Panc1 (cell line): ENCODE results near the gene LRRC56. TPM values are rescaled to one million over a fixed set of nuclear protein-coding genes. Genes with fewer than 3 reads are reported as not detected.

Experiments used
- ATAC-seq: fragments of 200-7000 bp; cut with Tn5 transposase; 2 replicates; pipeline ENCODE4 v1.9.1; 2020; ENCODE audit warnings: mild to moderate bottlenecking, moderate library complexity
- BruUV-seq: library from RNA; stranded (reverse); fragments of 400-500 nt; replicated peaks from 2 replicates; lab custom pipeline; 2021; lab: Mats Ljungman, UMichigan
- CTCF ChIA-PET: fragments of 300-600 bp; sonication (Branson Sonifier 250); formaldehyde crosslinking; loops from one replicate; lab custom pipeline; 2022; ENCODE audit warnings: antibody characterized with exemption; lab: Charles Lee
- POLR2A ChIA-PET: fragments of 300-600 bp; sonication (Branson Sonifier 250); formaldehyde crosslinking; loops from one replicate; lab custom pipeline; 2022; ENCODE audit warnings: antibody characterized with exemption; lab: Charles Lee
- DNase-seq: peaks from one replicate; pipeline ENCODE4 v3.0.0-alpha.2; 2010; ENCODE audit warnings: low read depth, low spot score
- H3K27ac ChIP-seq: 2 replicates; pipeline ENCODE4 v1.5.1; 2011; ENCODE audit warnings: mild to moderate bottlenecking, low read length, inconsistent platforms
- H3K27me3 ChIP-seq: fragments of 200-500 bp; sonication (Bioruptor generic); 2 replicates; pipeline ENCODE4 v1.6.0; 2014; ENCODE audit warnings: low read length, inconsistent platforms; ENCODE audit not compliant: control insufficient read depth, insufficient read depth
- H3K36me3 ChIP-seq: fragments of 200-500 bp; sonication (Bioruptor generic); 2 replicates; pipeline ENCODE4 v1.5.1; 2014; ENCODE audit warnings: inconsistent platforms, mild to moderate bottlenecking, low read length, moderate library complexity; ENCODE audit not compliant: control insufficient read depth, insufficient read depth
- H3K4me1 ChIP-seq: 2 replicates; pipeline ENCODE4 v1.5.1; 2011; ENCODE audit warnings: inconsistent platforms, mild to moderate bottlenecking, low read length, moderate library complexity; ENCODE audit not compliant: control insufficient read depth, insufficient read depth
- H3K4me3 ChIP-seq, 2 experiments: 2 replicates each; pipeline ENCODE4 v1.5.1; 2011 to 2012; ENCODE audit warnings: low read depth in 2 of 2, low read length in 2 of 2, mild to moderate bottlenecking in 2 of 2, inconsistent platforms in 1 of 2, moderate library complexity in 1 of 2
- H3K9me3 ChIP-seq: fragments of 200-500 bp; sonication (Bioruptor generic); 2 replicates; pipeline ENCODE4 v1.5.1; 2014; ENCODE audit warnings: low read depth, mild to moderate bottlenecking, inconsistent platforms, low read length, moderate library complexity; ENCODE audit not compliant: control insufficient read depth, insufficient read depth
- CTCF ChIP-seq: fragments of 450-650 bp; IDR thresholded peaks from 2 replicates; pipeline ENCODE4 v1.5.1; 2017; ENCODE audit warnings: mild to moderate bottlenecking
- POLR2AphosphoS5 ChIP-seq: IDR thresholded peaks from 2 replicates; pipeline ENCODE4 v1.6.1; 2012; ENCODE audit warnings: mild to moderate bottlenecking, low read depth, low read length, moderate library complexity
- SIN3A ChIP-seq: IDR thresholded peaks from 2 replicates; pipeline ENCODE4 v1.6.1; 2012; ENCODE audit warnings: low read depth, mild to moderate bottlenecking, low read length, moderate library complexity, borderline replicate concordance; ENCODE audit not compliant: insufficient read depth
- TCF7L2 ChIP-seq: IDR thresholded peaks from 2 replicates; pipeline ENCODE4 v1.6.1; 2011; ENCODE audit warnings: mild to moderate bottlenecking, low read depth, low read length, inconsistent platforms
- in situ Hi-C: cut with HindIII; loops from 2 replicates; pipeline ENCODE4 v1.10.0; 2016; ENCODE audit warnings: low sequenced_read_pairs, low pct_unique_long_range_greater_than_20kb
- intact Hi-C: fragments of 100-400 bp; cut with micrococcal nuclease; formaldehyde crosslinking; loops from one replicate; pipeline ENCODE4 v1.10.0; 2022; ENCODE audit not compliant: unreplicated experiment
- total RNA-seq: library from RNA; stranded (reverse); gene quantifications from one replicate; pipeline ENCODE4 v1.2.1, GENCODE V29; 2021; ENCODE audit not compliant: unreplicated experiment
- TF ChIP-seq, protein P1 (sequence below), 2 experiments: IDR thresholded peaks; 2 replicates each; pipeline ENCODE4 v1.6.1; 2011 to 2012; ENCODE audit warnings: low read depth in 2 of 2, control low read depth in 1 of 2, low read length in 1 of 2, mild to moderate bottlenecking in 1 of 2, moderate library complexity in 1 of 2; ENCODE audit not compliant: insufficient read depth in 1 of 2

Gene LRRC56
- total RNA-seq, 1 experiment from 2014 or later = 9.8 TPM

GRCh38 chr11:529728-530411, 7.5 kb upstream of the LRRC56 start:
- CTCF ChIA-PET = no interaction called here
- Histone ChIP-seq H3K27ac (no peak overlapping the region), H3K9me3 (no peaks in the 10 kb centered on the region), H3K36me3 (peaks cover 3% of the 10 kb centered on the region; the same call in 1 of the 2 replicates), H3K4me1 (peaks cover 14% of the 10 kb centered on the region), H3K4me3 (no peak overlapping the region), H3K27me3 (no peaks in the 10 kb centered on the region)
- no TSS peak for BruUV-seq
- DNase-seq = no peak
- POLR2A ChIA-PET = no interaction called here
- in situ Hi-C loops (no loop called here), intact Hi-C loops (no loop called here)
- TF ChIP-seq TCF7L2 (no peak), POLR2AphosphoS5 (no peak), SIN3A (no peak), CTCF (no peak)
- TF ChIP-seq, protein P1, sequence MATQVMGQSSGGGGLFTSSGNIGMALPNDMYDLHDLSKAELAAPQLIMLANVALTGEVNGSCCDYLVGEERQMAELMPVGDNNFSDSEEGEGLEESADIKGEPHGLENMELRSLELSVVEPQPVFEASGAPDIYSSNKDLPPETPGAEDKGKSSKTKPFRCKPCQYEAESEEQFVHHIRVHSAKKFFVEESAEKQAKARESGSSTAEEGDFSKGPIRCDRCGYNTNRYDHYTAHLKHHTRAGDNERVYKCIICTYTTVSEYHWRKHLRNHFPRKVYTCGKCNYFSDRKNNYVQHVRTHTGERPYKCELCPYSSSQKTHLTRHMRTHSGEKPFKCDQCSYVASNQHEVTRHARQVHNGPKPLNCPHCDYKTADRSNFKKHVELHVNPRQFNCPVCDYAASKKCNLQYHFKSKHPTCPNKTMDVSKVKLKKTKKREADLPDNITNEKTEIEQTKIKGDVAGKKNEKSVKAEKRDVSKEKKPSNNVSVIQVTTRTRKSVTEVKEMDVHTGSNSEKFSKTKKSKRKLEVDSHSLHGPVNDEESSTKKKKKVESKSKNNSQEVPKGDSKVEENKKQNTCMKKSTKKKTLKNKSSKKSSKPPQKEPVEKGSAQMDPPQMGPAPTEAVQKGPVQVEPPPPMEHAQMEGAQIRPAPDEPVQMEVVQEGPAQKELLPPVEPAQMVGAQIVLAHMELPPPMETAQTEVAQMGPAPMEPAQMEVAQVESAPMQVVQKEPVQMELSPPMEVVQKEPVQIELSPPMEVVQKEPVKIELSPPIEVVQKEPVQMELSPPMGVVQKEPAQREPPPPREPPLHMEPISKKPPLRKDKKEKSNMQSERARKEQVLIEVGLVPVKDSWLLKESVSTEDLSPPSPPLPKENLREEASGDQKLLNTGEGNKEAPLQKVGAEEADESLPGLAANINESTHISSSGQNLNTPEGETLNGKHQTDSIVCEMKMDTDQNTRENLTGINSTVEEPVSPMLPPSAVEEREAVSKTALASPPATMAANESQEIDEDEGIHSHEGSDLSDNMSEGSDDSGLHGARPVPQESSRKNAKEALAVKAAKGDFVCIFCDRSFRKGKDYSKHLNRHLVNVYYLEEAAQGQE (IDR thresholded peaks at IDR 0.05; ENCODE audit: insufficient read depth in 1 of 2, low read depth in 2 of 2, low read length in 1 of 2) = no peak
- no peak for ATAC-seq

- Histone ChIP-seq H3K36me3 (peaks cover 3% of the 10 kb centered on the region; the same call in 1 of the 2 replicates), H3K27ac (no peak overlapping the region), H3K4me1 (peaks cover 17% of the 10 kb centered on the region), H3K4me3 (no peak overlapping the region), H3K27me3 (no peaks in the 10 kb centered on the region), H3K9me3 (no peaks in the 10 kb centered on the region)
- TF ChIP-seq POLR2AphosphoS5 (peak; percentile 8; the same call in 1 of the 2 replicates), TCF7L2 (no peak), CTCF (no peak), SIN3A (no peak)
- TF ChIP-seq, protein P1 (IDR thresholded peaks at IDR 0.05; ENCODE audit: insufficient read depth in 1 of 2, low read depth in 2 of 2, low read length in 1 of 2) = no peak
- no TSS peak for BruUV-seq
- ChIA-PET POLR2A (no interaction called here), CTCF (no interaction called here)
- ATAC-seq (no peak), DNase-seq (no peak)
- in situ Hi-C loops = no loop called here
- intact Hi-C loops = no loop called here
Measured at GRCh38 chr11:530960-531831, 6.1 kb upstream of the LRRC56 start.
